HEK293 (cell line): ENCODE results near the gene SNX5.

Experiments
- CTCF ChIA-PET: fragments of 350-600 bp; formaldehyde crosslinking; extraction: SDS; loops from one replicate; lab custom pipeline; 2021; ENCODE audit warnings: antibody characterized with exemption; lab: Yijun Ruan, JAX
- POLR2A ChIA-PET: fragments of 300-600 bp; formaldehyde crosslinking; extraction: SDS; loops from one replicate; lab custom pipeline; 2020; ENCODE audit warnings: antibody characterized with exemption, inconsistent platforms; lab: Yijun Ruan, JAX
- H3K27ac ChIP-seq: fragments of 200-500 bp; sonication (Bioruptor generic); 2 replicates; pipeline ENCODE4 v1.5.1; 2014; ENCODE audit warnings: low read depth, low read length, control low read depth, inconsistent platforms; ENCODE audit errors: extremely low read depth
- H3K36me3 ChIP-seq, 2 experiments: fragments of 200-500 bp in 1 of 2; sonication (Bioruptor generic) in 1 of 2; 1 replicate in 1 of 2; 2 replicates in 1 of 2; pipeline ENCODE4 v1.5.1; 2014 to 2017; ENCODE audit warnings: inconsistent platforms in 2 of 2, low read length in 2 of 2; ENCODE audit not compliant: control insufficient read depth in 2 of 2, insufficient read depth in 1 of 2
- H3K4me1 ChIP-seq: fragments of 200-500 bp; sonication (Bioruptor generic); 2 replicates; pipeline ENCODE4 v1.5.1; 2014; ENCODE audit warnings: mild to moderate bottlenecking, low read length, inconsistent platforms; ENCODE audit not compliant: control insufficient read depth, insufficient read depth
- H3K4me3 ChIP-seq: 2 replicates; pipeline ENCODE4 v1.5.1; 2011; ENCODE audit warnings: low read depth, mild to moderate bottlenecking, control low read depth, low read length, moderate library complexity
- H3K9me3 ChIP-seq: fragments of 200-500 bp; sonication (Bioruptor generic); 2 replicates; pipeline ENCODE4 v1.5.1; 2014; ENCODE audit warnings: low read depth, low read length, inconsistent platforms; ENCODE audit not compliant: control insufficient read depth, insufficient read depth
- KLF1 ChIP-seq: fragments of 450-650 bp; formaldehyde crosslinking; IDR thresholded peaks from 2 replicates; pipeline ENCODE4 v1.5.1; 2016; ENCODE audit warnings: missing biosample characterization, missing genetic modification characterization
- KLF16 ChIP-seq: fragments of 450-650 bp; formaldehyde crosslinking; IDR thresholded peaks from 2 replicates; pipeline ENCODE4 v1.5.1; 2017; ENCODE audit warnings: missing biosample characterization, missing genetic modification characterization
- KLF9 ChIP-seq: fragments of 450-650 bp; formaldehyde crosslinking; IDR thresholded peaks from 2 replicates; pipeline ENCODE4 v1.5.1; 2016; ENCODE audit warnings: missing biosample characterization, missing genetic modification characterization, low read depth
- PRDM6 ChIP-seq: fragments of 450-650 bp; formaldehyde crosslinking; IDR thresholded peaks from 2 replicates; pipeline ENCODE4 v1.5.1; 2017; ENCODE audit warnings: missing biosample characterization, missing genetic modification characterization
- REST ChIP-seq: fragments of 450-650 bp; formaldehyde crosslinking; IDR thresholded peaks from 2 replicates; pipeline ENCODE4 v1.5.1; 2016; ENCODE audit warnings: missing biosample characterization, missing genetic modification characterization
- TCF7L2 ChIP-seq: IDR thresholded peaks from 2 replicates; pipeline ENCODE4 v1.6.1; 2011; ENCODE audit warnings: low read depth, mild to moderate bottlenecking, inconsistent platforms, low read length, moderate library complexity, borderline replicate concordance
- WT1 ChIP-seq: fragments of 450-650 bp; formaldehyde crosslinking; IDR thresholded peaks from 2 replicates; pipeline ENCODE4 v1.5.1; 2016; ENCODE audit warnings: missing biosample characterization, missing genetic modification characterization
- ZNF112 ChIP-seq: fragments of 450-650 bp; formaldehyde crosslinking; IDR thresholded peaks from 2 replicates; pipeline ENCODE4 v1.5.0; 2017; ENCODE audit warnings: missing biosample characterization, missing genetic modification characterization
- ZNF121 ChIP-seq: fragments of 450-650 bp; formaldehyde crosslinking; IDR thresholded peaks from 2 replicates; pipeline ENCODE4 v1.5.1; 2016; ENCODE audit warnings: missing biosample characterization, missing genetic modification characterization
- ZNF175 ChIP-seq: fragments of 450-650 bp; formaldehyde crosslinking; IDR thresholded peaks from 2 replicates; pipeline ENCODE4 v1.5.1; 2016; ENCODE audit warnings: missing biosample characterization, missing genetic modification characterization
- ZNF2 ChIP-seq: fragments of 450-650 bp; formaldehyde crosslinking; IDR thresholded peaks from 2 replicates; pipeline ENCODE4 v1.5.1; 2016; ENCODE audit warnings: missing biosample characterization, missing genetic modification characterization
- ZNF292 ChIP-seq: fragments of 450-650 bp; formaldehyde crosslinking; IDR thresholded peaks from 2 replicates; pipeline ENCODE4 v1.5.1; 2016; ENCODE audit warnings: low read depth, missing biosample characterization, missing genetic modification characterization, borderline replicate concordance
- ZNF433 ChIP-seq: fragments of 450-650 bp; formaldehyde crosslinking; IDR thresholded peaks from 2 replicates; pipeline ENCODE4 v1.5.1; 2016; ENCODE audit warnings: missing biosample characterization, missing genetic modification characterization, low read depth
- ZNF510 ChIP-seq: fragments of 450-650 bp; formaldehyde crosslinking; IDR thresholded peaks from 2 replicates; pipeline ENCODE4 v1.5.1; 2018; ENCODE audit warnings: mild to moderate bottlenecking, missing genetic modification characterization, missing biosample characterization; ENCODE audit not compliant: insufficient replicate concordance
- ZNF560 ChIP-seq: fragments of 450-650 bp; formaldehyde crosslinking; IDR thresholded peaks from 2 replicates; pipeline ENCODE4 v1.5.1; 2017; ENCODE audit warnings: missing biosample characterization, missing genetic modification characterization, borderline replicate concordance
- ZNF561 ChIP-seq: fragments of 450-650 bp; IDR thresholded peaks from 2 replicates; pipeline ENCODE4 v1.5.1; 2018; ENCODE audit warnings: missing biosample characterization, missing genetic modification characterization, borderline replicate concordance
- ZNF707 ChIP-seq: fragments of 450-650 bp; formaldehyde crosslinking; IDR thresholded peaks from 2 replicates; pipeline ENCODE4 v1.5.1; 2016; ENCODE audit warnings: missing biosample characterization, missing genetic modification characterization
- ZNF837 ChIP-seq: fragments of 450-650 bp; formaldehyde crosslinking; IDR thresholded peaks from 2 replicates; pipeline ENCODE4 v1.5.1; 2016; ENCODE audit warnings: missing biosample characterization, missing genetic modification characterization
- ZSCAN30 ChIP-seq: fragments of 450-650 bp; IDR thresholded peaks from 2 replicates; pipeline ENCODE4 v1.5.1; 2018; ENCODE audit warnings: missing biosample characterization, mild to moderate bottlenecking, missing genetic modification characterization, moderate library complexity
- ZSCAN5A ChIP-seq: fragments of 450-650 bp; formaldehyde crosslinking; IDR thresholded peaks from 2 replicates; pipeline ENCODE4 v1.5.1; 2016; ENCODE audit warnings: missing biosample characterization, missing genetic modification characterization

The SNX5 gene

GRCh38 chr20:17919149-17919548 lies 49.4 kb downstream of the SNX5 start:
- no peaks in the 10 kb centered on the region for H3K4me1 ChIP-seq
- POLR2A ChIA-PET: no interaction called here
- H3K36me3 ChIP-seq: no peaks in the 10 kb centered on the region
- no peak overlapping the region for H3K4me3 ChIP-seq
- no peak for TF ChIP-seq REST
- no peak for TF ChIP-seq ZNF510 (tag by site-specific recombination)
- TF ChIP-seq ZNF560 (tag by site-specific recombination): no peak
- no peak for TF ChIP-seq WT1
- TF ChIP-seq ZSCAN5A: no peak
- no peak for TF ChIP-seq KLF1 (tag by site-specific recombination)
- no peak for TF ChIP-seq PRDM6 (tag by site-specific recombination)
- no peak for TF ChIP-seq ZNF433 (tag by site-specific recombination)
- no peak for TF ChIP-seq KLF16 (tag by site-specific recombination)
- no peak for TF ChIP-seq ZNF837
- no peak for TF ChIP-seq ZNF121
- TF ChIP-seq ZNF2 (tag by site-specific recombination): no peak
- TF ChIP-seq ZNF707 (tag by site-specific recombination): no peak
- no peak for TF ChIP-seq ZNF292
- no peak for TF ChIP-seq KLF9 (tag by site-specific recombination)
- TF ChIP-seq ZNF112 (tag by site-specific recombination): no peak
- no peak for TF ChIP-seq TCF7L2
- no peak for TF ChIP-seq ZSCAN30 (tag by site-specific recombination)
- CTCF ChIA-PET: no interaction called here
- H3K27ac ChIP-seq: no peak overlapping the region
- H3K9me3 ChIP-seq: no peaks in the 10 kb centered on the region

GRCh38 chr20:17917832-17918618 lies 50.6 kb downstream of the SNX5 start:
- no peak for TF ChIP-seq ZNF561 (tag by site-specific recombination)
- TF ChIP-seq ZNF175: no peak
- CTCF ChIA-PET: interaction anchor here (0.5 to 0.6 kb wide), 2 partner anchors 223 to 451 kb away, joined by 4 to 5 read pairs; no protein-coding TSS in a partner anchor
- H3K4me3 ChIP-seq: no peak overlapping the region
- no peaks in the 10 kb centered on the region for H3K36me3 ChIP-seq
- no peaks in the 10 kb centered on the region for H3K9me3 ChIP-seq
- H3K27ac ChIP-seq: no peak overlapping the region
- POLR2A ChIA-PET: no interaction called here
- no peaks in the 10 kb centered on the region for H3K4me1 ChIP-seq
